ENCODE measurements around the gene TMEM132D.

Gene TMEM132D

GRCh38 chr12:129063600-129063999, 840.2 kb downstream of the TMEM132D start:
- no peak for TF ChIP-seq ZNF792 (tag by site-specific recombination; IDR thresholded peaks at IDR 0.05)
- no peak for TF ChIP-seq ZNF175 (tag by site-specific recombination; IDR thresholded peaks at IDR 0.05)
- TF ChIP-seq ZSCAN16 (tag by site-specific recombination; IDR thresholded peaks at IDR 0.05), result no peak
- TF ChIP-seq ZNF558 (tag by site-specific recombination; IDR thresholded peaks at IDR 0.05), result no peak
- TF ChIP-seq ZNF571 (tag by site-specific recombination; IDR thresholded peaks at IDR 0.05), result no peak
- no peak for TF ChIP-seq ZSCAN23 (tag by site-specific recombination; IDR thresholded peaks at IDR 0.05)
- TF ChIP-seq BCL6B (tag by site-specific recombination; IDR thresholded peaks at IDR 0.05), result no peak
- no peak for TF ChIP-seq ZNF621 (tag by site-specific recombination; IDR thresholded peaks at IDR 0.05)
- TF ChIP-seq ZNF596 (tag by site-specific recombination; IDR thresholded peaks at IDR 0.05), result no peak
- TF ChIP-seq ZNF133 (tag by site-specific recombination; IDR thresholded peaks at IDR 0.05), result no peak
- H3K4me1 ChIP-seq (ENCODE audit: control insufficient read depth, insufficient read depth, low read length), result no peaks in the 10 kb centered on the region
- ChIA-PET POLR2A (no interaction called here), CTCF (no interaction called here)
- H3K27ac ChIP-seq (ENCODE audit: extremely low read depth, low read depth, low read length), result no peak overlapping the region
- no peaks in the 10 kb centered on the region for H3K9me3 ChIP-seq (ENCODE audit: control insufficient read depth, insufficient read depth, low read depth, low read length)
- H3K4me3 ChIP-seq (ENCODE audit: low read depth, low read length), result no peak overlapping the region
- H3K36me3 ChIP-seq (ENCODE audit: control insufficient read depth in 2 of 2, insufficient read depth in 1 of 2, low read length in 2 of 2), result no peaks in the 10 kb centered on the region

- TF ChIP-seq OVOL3 (tag by site-specific recombination; IDR thresholded peaks at IDR 0.05) (no peak), ZBTB7A (tag by site-specific recombination; IDR thresholded peaks at IDR 0.05; ENCODE audit: low read depth) (no peak), TCF7L2 (IDR thresholded peaks at IDR 0.05; ENCODE audit: borderline replicate concordance, low read depth, low read length) (no peak), ZNF600 (tag by site-specific recombination; IDR thresholded peaks at IDR 0.05) (no peak), ZNF423 (tag by site-specific recombination; IDR thresholded peaks at IDR 0.05) (no peak), ZNF837 (tag by site-specific recombination; IDR thresholded peaks at IDR 0.05) (no peak), BCL6B (tag by site-specific recombination; IDR thresholded peaks at IDR 0.05) (no peak), ZBTB6 (tag by site-specific recombination; IDR thresholded peaks at IDR 0.05) (no peak), ZNF133 (tag by site-specific recombination; IDR thresholded peaks at IDR 0.05) (no peak), ZNF426 (tag by site-specific recombination; IDR thresholded peaks at IDR 0.05) (no peak), ZNF544 (tag by site-specific recombination; IDR thresholded peaks at IDR 0.05) (no peak), ZFHX2 (tag by site-specific recombination; conservative IDR thresholded peaks at IDR 0.05) (no peak), ZBTB11 (tag by site-specific recombination; conservative IDR thresholded peaks at IDR 0.05; ENCODE audit: low read depth) (no peak), REPIN1 (tag by site-specific recombination; IDR thresholded peaks at IDR 0.05; ENCODE audit: low read depth) (no peak)
- ChIA-PET CTCF (no interaction called here), POLR2A (interaction anchor here (0.6 kb wide), 1 partner anchor 21 kb away, joined by 4 read pairs; no protein-coding TSS in a partner anchor)
- no peaks in the 10 kb centered on the region for H3K9me3 ChIP-seq (ENCODE audit: control insufficient read depth, insufficient read depth, low read depth, low read length)
- H3K4me1 ChIP-seq (ENCODE audit: control insufficient read depth, insufficient read depth, low read length), result no peaks in the 10 kb centered on the region
- no peak overlapping the region for H3K27ac ChIP-seq (ENCODE audit: extremely low read depth, low read depth, low read length)
- H3K36me3 ChIP-seq (ENCODE audit: control insufficient read depth in 2 of 2, insufficient read depth in 1 of 2, low read length in 2 of 2), result no peaks in the 10 kb centered on the region
- no peak overlapping the region for H3K4me3 ChIP-seq (ENCODE audit: low read depth, low read length)
These were observed 850.6 kb downstream of the TMEM132D start for GRCh38 chr12:129053232-129053631.

Measured in HEK293 (cell line).